Measurements from ENCODE around the gene LIFR.

LIFR gene

GRCh38 chr5:38515646-38516045, 40.8 kb downstream of the LIFR start:
- DNase-seq, result no peak

- no peak for DNase-seq
These were observed 41.4 kb downstream of the LIFR start for GRCh38 chr5:38515092-38515491.

- DNase-seq, result no peak
These were observed 47.3 kb downstream of the LIFR start for GRCh38 chr5:38509185-38509584.

- no peak for DNase-seq
These were observed 50.1 kb downstream of the LIFR start for GRCh38 chr5:38506302-38506701.

- no peak for DNase-seq
These were observed 55.7 kb downstream of the LIFR start for GRCh38 chr5:38500573-38501260.

GRCh38 chr5:38497946-38498345, 58.5 kb downstream of the LIFR start:
- no peak for DNase-seq

- no peak for DNase-seq
These were observed 61.7 kb downstream of the LIFR start for GRCh38 chr5:38494763-38495162.

GRCh38 chr5:38494175-38494574, 62.3 kb downstream of the LIFR start:
- no peak for DNase-seq

GRCh38 chr5:38483805-38484398, 72.5 kb downstream of the LIFR start:
- no peak for DNase-seq

GRCh38 chr5:38479315-38479904, 77.0 kb downstream of the LIFR start:
- no peak for DNase-seq

GRCh38 chr5:38478878-38479277, 77.6 kb downstream of the LIFR start:
- DNase-seq, result no peak

GRCh38 chr5:38478166-38478565, 78.3 kb downstream of the LIFR start:
- no peak for DNase-seq

- no peak for DNase-seq
These were observed 83.4 kb downstream of the LIFR start for GRCh38 chr5:38473008-38473407.

GRCh38 chr5:38472541-38472940, 83.9 kb downstream of the LIFR start:
- DNase-seq, result no peak

GRCh38 chr5:38471709-38472108, 84.7 kb downstream of the LIFR start:
- no peak for DNase-seq

GRCh38 chr5:38469707-38470267, 86.7 kb downstream of the LIFR start:
- no peak for DNase-seq

GRCh38 chr5:38468978-38469706, 87.3 kb downstream of the LIFR start:
- DNase-seq, result no peak

GRCh38 chr5:38468202-38468673, 88.2 kb downstream of the LIFR start:
- no peak for DNase-seq

GRCh38 chr5:38467353-38468040, 88.9 kb downstream of the LIFR start:
- DNase-seq, result no peak

- DNase-seq, result no peak
These were observed 89.8 kb downstream of the LIFR start for GRCh38 chr5:38466424-38467189.

GRCh38 chr5:38465702-38466423, 90.6 kb downstream of the LIFR start:
- no peak for DNase-seq
